Kasumi-1 (cell line): ENCODE measurements around the gene ZNF536.

Experiments
- DNase-seq, 2 experiments: peaks; one replicate each; lab custom pipeline; 2025; lab: John Stamatoyannopoulos, UW

ZNF536 gene

DNA sequence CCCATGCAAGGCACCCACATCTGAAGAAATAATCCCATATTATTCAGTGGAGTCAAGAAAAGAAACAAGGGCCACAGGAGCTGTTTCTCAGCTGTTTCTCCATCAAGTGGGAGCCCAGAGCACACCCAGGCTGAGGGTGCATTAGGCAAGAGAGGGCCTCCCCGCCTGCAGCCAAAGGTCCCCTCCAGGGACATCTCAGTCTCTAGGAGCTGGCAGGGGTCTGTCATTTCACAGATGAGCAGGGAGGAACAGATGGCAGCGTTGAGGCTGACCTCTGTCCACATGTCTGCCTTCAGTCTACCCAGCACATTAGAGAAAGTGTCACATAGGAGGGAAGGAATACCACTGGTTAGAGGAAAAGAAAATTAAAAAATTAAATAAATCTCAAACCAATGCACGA, 157.7 kb downstream of the ZNF536 start:
- DNase-seq = no peak

- no peak for DNase-seq
Measured at GRCh38 chr19:30530751-30531150, 158.6 kb downstream of the ZNF536 start.

GRCh38 chr19:30535011-30535410, 162.8 kb downstream of the ZNF536 start:
- DNase-seq = no peak

DNA sequence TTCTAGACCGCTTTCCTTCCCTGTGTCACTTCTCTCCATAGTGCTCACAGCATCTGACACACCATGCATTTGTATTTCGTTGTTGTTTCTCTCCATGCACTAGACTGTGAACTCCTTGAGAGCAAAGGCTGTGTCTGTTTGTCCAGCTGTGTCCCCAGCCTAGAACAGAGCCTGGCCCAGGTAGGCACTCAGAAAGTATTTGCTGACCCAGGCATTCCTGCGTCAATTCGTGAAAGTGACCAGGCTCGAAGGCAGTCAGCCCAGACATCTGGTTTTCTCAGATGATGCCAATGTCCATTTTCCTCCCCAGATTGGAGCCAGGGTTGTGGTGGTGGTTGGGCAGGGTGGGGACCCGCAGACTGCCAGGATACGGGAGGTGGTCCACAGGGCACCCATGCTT, 164.8 kb downstream of the ZNF536 start:
- DNase-seq = no peak

- no peak for DNase-seq
Measured at GRCh38 chr19:30539315-30539714, 167.1 kb downstream of the ZNF536 start.

DNA sequence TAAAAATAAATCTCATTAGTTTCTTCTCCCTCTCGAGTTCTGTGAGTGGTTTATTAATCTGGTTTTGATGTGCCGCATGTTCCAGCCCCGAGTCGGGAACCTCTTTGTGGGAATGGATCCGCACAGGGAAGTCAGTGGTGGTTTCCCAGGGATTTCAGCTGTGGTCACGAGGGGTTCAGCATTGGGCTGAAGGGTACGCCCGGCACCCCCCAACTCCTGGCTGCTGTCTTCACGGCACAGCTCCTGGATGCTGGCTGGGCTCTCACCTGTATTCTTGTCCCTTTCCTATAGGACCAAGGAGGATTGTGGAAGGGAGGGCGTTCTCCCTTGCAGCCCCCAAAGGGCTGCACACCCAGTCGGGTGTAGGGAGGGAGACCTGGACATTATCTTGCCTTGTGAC, 167.8 kb downstream of the ZNF536 start:
- DNase-seq = no peak

DNA sequence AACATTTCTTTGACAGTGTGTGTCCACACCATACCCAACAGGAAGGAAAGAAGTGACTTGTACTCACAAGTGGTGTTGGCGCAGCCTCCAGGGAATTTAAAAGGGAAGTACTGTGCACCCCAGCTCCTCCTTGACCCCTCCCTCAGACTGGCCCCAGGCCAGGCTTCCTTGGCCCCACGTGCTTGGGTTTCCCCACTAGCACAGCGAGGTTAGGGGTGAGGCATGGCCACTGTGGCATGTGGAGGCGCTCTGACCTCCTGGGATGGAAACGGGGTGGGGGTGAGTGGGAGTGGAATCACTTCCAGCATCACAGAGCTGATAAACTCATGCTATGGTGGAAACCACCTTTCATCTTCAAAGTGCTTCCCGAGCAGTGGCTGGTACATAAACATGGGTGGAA, 168.6 kb downstream of the ZNF536 start:
- no peak for DNase-seq

GRCh38 chr19:30541575-30541974, 169.4 kb downstream of the ZNF536 start:
- DNase-seq = no peak

- DNase-seq = no peak
Measured at GRCh38 chr19:30543243-30543945, 171.2 kb downstream of the ZNF536 start.

DNA sequence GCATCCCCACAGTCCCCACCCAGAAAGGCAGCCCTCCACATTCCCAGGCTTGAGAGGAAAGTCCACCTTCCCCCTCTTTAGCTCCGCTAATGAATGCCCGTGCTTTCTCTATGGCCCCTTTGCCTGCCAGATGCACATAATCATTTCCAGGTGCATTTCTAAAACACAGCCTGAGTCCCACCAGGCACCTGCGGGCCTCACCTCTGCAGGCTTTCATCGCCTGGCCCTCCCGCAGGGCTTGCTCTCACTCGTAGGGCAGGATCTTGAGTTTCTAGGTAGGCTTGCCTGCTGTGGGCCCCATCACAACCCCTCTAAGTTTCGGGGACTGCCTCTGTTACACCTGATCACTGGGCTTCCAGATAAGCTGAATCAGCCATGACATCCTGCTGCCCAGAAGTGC, 173.6 kb downstream of the ZNF536 start:
- no peak for DNase-seq

DNA sequence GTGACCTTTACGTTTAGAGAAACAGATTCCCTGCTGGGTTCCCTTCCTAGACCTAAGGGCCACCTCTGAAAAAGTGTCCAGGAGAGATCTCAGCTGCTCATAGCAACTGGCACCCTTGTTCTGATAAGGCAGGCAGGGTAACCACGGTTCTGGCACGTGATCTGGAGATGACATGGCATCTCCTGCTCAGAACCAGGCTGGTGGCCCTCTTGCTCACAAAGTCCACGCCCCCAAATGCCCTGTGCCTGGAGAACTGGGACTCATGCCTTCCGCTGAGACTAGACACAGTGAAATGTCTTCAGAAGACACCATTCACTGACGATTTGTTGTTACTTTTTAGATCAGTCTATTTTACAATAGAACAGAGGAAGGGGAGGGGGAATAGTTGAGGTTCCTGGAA, 174.1 kb downstream of the ZNF536 start:
- no peak for DNase-seq

DNA sequence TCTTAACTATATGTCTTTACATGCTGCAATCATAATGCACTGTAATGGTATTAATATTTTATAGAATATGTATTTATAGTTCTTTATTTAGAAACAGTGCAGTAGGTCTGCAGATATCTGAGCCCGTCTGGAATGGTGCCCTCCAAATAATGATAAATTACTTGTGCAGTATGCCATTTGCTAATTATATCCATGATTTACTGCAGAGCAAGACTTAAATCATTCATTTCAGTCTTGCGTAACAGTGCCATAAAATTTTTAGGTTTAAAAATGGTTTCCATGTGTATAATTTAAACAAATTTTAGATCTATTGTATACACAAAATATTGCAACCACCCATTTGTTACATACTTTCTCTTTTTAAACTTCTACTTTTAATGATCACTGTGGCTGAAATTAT, 175.1 kb downstream of the ZNF536 start:
- DNase-seq = no peak

DNA sequence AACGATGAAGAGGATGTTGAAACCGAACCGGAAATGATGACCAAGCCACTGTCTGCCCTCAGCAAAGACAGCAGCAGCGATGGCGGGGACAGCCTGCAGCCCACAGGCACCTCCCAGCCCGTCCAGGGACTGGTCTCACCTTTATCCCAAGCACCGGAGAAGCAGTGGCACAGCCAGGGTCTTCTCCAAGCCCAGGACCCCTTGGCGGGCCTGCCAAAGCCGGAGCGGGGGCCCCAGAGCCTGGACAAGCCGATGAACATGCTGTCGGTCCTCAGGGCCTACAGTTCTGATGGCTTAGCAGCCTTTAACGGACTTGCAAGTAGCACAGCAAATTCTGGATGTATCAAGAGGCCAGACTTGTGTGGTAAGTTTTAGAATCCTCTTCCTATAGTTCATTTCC, 177.0 kb downstream of the ZNF536 start:
- DNase-seq = no peak

- DNase-seq = no peak
Measured at GRCh38 chr19:30551271-30551670, 179.1 kb downstream of the ZNF536 start.

DNA sequence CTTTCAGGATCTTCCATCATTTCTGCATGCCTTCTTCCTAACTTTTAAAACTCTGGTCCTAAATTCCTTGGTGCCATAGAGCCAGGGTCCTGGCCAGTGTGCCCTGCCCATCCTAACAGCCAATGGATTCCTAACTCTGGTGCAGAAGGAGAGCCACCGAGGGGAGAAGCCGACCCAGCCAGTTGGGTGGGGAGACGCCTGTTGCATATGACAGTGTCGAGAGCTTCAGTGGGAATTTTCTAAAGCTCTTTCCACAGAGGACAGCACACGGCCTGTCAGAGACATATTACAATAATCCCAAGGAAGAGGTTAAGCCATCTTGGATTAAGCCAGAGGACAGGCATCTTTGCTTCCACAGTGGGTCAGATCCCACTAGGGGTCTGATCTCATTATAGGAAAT, 180.4 kb downstream of the ZNF536 start:
- DNase-seq = no peak

DNA sequence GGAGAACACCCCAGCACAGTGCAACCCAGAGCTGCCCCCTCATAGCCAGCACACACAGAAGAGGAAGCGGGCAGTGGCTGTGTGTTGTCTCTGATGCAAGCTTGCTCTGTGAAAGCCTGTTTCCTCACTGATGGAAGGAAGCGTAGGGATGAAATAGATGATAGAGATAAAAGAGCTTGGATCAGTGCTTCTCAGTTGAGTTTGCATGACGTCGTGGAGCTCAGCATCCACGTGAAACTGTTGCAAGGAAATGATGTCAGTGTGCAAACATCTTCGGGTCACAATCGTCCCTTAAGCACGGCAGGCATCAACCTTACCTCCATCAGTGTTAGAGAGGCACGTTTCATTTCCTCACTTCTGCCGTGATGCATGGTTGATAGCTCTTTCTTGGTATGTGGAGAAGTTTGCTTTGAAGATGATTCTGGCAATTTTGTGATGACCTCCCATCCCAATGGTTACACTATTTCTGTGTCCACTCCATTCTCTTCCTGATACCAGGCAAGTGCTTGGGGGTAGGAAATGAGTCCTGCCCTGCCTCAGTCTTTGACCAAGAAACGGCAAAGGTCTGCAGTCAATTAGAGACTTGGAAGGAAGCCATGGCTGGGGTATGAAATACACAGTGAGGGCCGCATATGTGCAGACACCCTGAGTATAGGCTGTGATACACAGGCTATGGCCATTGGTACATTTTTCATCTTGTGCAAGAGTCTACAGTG, 183.0 kb downstream of the ZNF536 start:
- DNase-seq = no peak

GRCh38 chr19:30555791-30556110, 183.6 kb downstream of the ZNF536 start:
- no peak for DNase-seq

DNA sequence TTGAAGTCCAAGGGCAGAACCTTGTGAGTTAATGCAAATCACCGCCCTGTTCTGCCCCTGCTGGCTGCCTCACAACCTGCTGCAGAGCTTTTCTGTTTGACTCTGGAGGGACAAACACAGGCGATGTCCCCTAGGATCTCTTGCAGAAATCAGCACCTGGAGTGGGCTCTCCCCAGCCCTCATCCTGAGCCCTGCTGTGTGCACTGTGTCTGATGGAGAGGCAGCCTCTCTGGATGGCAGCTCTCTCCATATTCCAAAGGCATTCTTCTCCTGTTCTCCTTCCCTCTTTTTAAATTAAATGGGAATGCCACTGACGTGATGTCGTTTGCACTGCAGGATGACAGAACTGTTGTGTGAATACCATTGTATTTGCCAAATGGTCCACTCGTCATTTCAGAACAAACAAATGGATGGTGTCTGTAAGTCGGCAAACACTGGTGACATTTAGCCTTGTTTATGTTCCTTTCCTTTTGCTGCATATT, 184.1 kb downstream of the ZNF536 start:
- no peak for DNase-seq

DNA sequence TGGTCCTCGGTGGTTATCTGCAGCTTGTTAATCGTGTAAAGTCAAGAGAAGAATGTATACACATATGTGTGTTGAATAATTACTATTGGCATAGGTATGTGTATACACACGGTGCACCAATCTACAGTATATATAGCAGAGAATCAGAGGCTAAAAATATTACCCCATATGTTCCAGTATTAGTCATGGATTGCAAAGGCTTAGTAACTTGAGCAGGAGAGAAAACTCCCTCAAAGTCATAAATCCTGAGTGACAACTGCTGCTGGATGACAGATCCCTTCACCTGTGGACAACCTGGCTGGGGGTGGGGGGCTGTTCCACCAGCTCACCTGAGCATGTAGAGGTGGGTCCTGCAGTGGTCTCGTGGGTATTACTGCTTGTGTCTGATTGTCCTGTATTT, 185.0 kb downstream of the ZNF536 start:
- no peak for DNase-seq

DNA sequence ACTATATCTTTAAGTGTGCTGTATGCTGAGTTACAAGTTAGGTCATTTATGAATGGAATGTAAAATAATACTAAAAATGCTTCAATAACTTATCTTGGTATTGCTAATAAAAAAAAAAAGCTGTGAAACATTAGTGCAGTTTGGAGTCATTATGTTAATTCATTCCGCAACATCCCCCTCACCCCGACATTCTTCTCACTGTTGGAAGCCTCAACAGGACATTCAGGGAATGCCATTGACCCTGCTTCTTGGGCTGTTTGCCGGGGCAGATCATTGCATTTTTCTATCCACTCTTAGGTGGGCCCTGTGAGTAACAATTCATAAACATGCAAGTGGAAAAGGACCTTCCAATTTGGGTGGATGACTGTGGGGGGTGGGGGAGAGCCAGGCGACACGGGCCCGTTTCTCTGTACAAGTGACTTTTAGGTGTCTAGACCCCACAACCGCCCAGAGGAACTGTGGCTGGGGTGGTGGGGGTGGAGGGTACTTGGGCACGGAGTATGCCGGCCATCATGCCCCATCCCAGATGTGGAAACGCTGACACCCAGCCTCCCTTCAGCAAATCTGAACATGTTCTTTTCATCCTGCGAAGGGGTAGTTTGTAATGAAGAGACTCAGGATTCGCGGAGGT, 185.9 kb downstream of the ZNF536 start:
- DNase-seq = no peak

- DNase-seq = no peak
Measured at GRCh38 chr19:30558793-30559192, 186.6 kb downstream of the ZNF536 start.

DNA sequence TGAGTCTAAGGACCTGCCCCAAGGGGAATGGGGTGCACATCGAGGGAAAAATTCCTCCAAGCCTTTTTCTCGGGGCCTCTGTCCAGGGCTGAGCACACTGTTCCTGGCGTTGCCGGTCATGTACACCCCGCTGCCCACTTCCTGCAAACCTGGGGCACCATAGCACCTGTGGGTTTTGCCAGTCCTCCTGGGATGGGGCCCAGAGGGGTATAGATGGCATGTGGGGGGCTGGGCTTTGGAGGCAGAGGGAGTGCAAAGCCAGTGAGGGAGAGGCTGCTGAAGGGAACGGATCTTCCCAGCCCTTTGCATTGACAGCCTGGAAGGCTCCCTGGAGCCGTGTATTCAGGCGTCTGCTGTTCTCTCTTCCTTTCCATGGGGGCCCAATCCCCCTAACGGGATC, 187.3 kb downstream of the ZNF536 start:
- no peak for DNase-seq

- DNase-seq = no peak
Measured at GRCh38 chr19:30562981-30563380, 190.8 kb downstream of the ZNF536 start.
